NCI-H510A (cell line): ENCODE data around the gene HUWE1.

ENCODE experiments used
- DNase-seq: peaks from one replicate; lab custom pipeline; 2025; lab: John Stamatoyannopoulos, UW

The HUWE1 gene

GRCh38 chrX:53494436-53494835 lies 192.1 kb downstream of the HUWE1 start:
- DNase-seq = peak; percentile 12

- DNase-seq = no peak
Observed at GRCh38 chrX:53486285-53486684, 200.2 kb downstream of the HUWE1 start.

- DNase-seq = no peak
Observed at GRCh38 chrX:53483838-53484405, 202.6 kb downstream of the HUWE1 start.

GRCh38 chrX:53483416-53483815 lies 203.1 kb downstream of the HUWE1 start:
- DNase-seq = no peak
